GM10266 (cell line): ENCODE results near the gene YAP1.

Source experiments
- DNase-seq: peaks from one replicate; pipeline ENCODE4 v3.0.0; 2012; ENCODE audit errors: extremely low spot score
- TF ChIP-seq, protein P1 (sequence below): IDR thresholded peaks from 2 replicates; pipeline ENCODE4 v1.5.1; 2012; ENCODE audit warnings: mild to moderate bottlenecking, low read depth; ENCODE audit not compliant: control insufficient read depth, insufficient read depth; ENCODE audit errors: missing control alignments

The YAP1 gene

DNA sequence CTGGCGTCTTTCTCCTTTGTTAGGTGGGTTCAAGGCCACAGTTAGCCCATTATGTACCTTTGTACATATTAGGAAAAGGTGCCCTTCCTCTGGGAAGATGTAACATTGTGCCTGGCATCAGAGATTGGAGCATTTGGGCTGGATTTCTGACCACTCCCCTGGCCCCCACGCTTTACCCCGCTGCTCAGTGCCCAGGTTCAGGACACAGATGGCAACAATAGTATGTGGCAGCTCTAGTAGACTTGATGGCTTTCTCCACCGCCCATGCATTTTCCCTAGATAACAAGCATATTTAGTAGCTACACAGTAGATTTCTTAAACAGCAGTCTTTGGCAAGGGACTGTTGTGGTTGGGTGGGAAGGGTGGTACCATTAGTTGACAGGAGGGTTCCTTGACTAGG is 53.1 kb downstream of the YAP1 start:
- no peak for DNase-seq
- TF ChIP-seq, protein P1, sequence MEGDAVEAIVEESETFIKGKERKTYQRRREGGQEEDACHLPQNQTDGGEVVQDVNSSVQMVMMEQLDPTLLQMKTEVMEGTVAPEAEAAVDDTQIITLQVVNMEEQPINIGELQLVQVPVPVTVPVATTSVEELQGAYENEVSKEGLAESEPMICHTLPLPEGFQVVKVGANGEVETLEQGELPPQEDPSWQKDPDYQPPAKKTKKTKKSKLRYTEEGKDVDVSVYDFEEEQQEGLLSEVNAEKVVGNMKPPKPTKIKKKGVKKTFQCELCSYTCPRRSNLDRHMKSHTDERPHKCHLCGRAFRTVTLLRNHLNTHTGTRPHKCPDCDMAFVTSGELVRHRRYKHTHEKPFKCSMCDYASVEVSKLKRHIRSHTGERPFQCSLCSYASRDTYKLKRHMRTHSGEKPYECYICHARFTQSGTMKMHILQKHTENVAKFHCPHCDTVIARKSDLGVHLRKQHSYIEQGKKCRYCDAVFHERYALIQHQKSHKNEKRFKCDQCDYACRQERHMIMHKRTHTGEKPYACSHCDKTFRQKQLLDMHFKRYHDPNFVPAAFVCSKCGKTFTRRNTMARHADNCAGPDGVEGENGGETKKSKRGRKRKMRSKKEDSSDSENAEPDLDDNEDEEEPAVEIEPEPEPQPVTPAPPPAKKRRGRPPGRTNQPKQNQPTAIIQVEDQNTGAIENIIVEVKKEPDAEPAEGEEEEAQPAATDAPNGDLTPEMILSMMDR = no peak

DNA sequence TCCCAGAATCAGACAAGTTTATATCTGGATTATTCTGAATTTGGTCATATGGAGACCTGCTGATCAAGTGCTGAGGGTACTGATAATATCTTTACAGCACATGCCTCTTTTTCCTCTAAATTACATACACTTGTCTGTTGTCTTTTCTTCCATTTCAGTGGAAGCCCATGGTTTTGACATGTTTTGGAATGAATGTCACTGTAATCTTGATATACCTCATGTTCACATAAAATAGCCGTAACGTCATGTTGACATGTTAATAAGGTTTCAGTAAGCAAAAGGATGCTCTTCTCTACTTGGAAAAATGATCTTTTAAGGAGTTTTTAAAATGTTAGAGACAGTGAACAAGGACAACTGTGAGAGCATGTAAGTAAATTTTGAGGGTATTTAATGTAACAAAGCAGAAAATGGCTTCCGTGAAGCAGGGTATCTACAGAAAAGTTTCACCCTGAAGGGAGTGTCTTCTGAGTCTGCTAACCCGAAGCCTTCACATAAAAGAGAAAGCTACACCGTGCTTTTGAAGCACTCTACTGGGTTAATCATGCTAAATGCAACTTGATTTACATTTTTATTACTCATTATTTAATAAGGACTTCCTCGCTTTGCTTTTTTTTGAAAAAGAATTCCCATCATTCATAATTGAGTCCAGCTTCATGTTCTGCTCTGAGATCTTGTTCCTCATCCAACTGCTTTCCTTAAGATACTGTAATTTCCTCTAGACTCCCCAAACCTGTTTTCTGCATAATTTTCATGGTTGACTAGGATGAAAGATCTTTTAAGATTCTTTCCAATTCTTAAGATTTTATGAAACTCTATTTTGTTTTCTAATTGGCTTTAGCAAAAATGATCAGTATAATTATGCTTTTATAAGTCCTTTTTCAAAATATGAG is 56.2 kb downstream of the YAP1 start:
- DNase-seq = no peak
- TF ChIP-seq, protein P1 = no peak

DNA sequence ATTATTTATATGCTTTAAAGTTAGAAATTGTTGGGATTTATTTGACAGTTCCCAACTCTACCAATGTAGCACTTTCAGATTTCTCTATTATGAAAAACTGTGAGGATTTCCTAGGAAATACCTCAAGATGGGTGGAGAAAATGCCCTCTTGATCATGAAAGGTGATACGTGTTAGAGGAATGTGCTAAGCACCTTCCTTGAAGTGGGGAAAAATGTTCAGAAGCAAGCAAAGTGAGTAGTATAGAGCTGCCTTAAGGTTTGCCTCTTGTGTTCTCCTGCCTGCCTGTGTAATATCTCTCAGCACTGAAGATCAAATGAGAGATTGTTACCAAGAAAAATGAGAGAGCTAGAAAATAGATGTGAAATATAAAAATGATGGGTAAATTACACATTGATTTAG is 58.2 kb downstream of the YAP1 start:
- TF ChIP-seq, protein P1 = no peak
- DNase-seq = no peak

DNA sequence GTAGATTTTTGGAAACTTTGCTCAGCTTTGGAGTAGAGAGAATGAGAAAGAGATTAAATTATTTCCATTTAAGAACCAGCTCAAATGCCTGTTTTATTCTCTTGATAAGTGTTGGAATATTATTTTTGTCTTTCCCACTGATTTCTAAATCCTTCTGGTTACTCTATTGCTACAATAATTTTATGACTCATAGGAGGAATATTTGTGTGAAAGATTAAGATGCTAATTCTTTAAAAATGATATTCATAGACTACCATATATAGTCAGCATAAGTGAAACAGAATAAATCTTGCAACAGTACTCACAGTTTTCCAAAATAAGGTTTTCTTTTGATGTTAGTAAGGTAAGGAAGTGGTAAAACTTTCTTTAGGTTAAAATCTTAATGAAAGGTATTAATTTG is 60.9 kb downstream of the YAP1 start:
- TF ChIP-seq, protein P1 = no peak
- no peak for DNase-seq

DNA sequence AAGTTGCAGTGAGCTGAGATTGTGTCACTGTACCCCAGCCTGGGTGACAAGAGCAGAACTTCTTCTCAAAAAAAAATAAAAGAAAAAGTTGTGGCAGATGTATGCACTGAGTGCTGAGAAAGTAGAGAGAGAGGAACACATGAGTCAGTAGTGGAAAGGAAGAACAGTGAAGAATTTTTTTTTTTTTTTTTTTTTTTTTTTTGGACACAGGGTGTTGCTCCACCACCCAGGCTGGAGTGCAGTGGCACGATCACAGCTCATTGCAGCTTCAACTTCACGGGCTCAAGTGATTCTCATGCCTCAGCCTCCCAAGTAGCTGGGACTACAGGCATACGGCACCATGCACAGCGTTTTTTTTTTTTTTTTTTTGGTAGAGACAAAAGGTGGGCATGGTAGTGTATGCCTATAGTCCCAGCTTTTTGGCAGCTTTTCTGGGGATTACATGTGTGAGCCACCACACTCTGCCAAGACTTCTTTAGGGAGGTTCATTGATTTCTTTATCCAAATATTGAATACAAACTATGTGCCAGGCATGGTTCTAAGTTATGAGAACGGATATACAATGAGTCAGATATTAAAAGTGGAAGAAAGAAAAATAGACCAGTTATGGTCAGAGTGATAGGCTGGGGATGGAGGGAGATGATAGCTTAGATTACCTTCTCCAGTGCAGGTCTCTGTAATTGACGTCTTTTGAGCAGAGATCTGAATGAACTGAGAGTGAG is 62.0 kb downstream of the YAP1 start:
- DNase-seq = no peak
- TF ChIP-seq, protein P1 = no peak

DNA sequence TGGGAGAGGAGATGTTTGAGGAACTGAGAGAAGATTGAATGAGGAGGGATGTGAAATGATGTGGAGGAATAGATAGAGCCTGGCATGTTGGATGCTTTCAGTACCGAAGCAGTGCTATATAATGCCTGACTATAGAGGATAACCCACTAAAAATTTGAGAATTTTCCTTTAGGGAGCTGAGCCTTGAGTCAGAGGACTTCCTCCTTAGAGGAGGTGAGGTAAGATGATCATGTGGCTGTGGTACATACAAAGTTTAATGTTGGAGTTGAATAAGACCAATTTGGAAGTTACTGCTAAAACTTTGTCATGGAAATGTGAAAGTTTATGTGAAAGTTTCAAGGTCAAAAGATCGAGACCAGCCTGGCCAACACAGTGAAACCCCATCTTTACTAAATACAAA is 66.9 kb downstream of the YAP1 start:
- TF ChIP-seq, protein P1 = no peak
- DNase-seq = no peak

DNA sequence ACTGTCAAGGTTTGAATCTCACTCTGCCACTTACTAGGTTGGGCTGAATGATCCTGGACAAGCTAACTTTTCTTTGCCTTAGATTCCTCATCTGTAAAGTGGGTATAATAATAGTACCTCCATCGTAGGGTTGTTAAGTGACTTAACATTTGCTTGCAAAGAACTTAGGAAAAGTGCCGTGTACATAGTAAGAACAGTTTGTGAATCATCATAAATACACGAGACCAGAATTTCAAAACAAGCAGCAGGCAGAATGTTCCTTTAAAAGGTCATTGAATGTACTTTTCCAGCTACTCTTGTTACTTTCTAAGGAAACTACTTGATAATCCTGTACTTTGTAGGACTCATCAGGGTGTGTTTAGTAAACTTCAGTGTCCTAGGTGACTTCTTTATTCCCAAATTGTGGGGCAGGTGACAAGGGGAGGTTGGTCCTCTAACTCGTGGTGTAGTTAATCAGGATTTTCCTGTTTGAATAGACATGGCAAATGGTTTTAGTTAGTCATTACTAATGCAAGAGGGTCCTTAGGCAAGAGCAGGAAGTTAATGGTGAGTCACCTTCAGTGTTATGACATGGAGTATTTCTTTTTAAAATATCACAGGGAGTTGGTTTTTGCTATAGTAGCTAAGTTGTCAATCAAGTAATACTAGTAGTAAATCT is 67.9 kb downstream of the YAP1 start:
- TF ChIP-seq, protein P1 = no peak
- no peak for DNase-seq
